ENCODE results near the gene RAB11FIP5. TPM values are rescaled to one million over a fixed set of nuclear protein-coding genes. Genes with fewer than 3 reads are reported as not detected.

RAB11FIP5 gene
- total and polyA plus RNA-seq, 2 donors (not counting 3 experiments of a cell fraction or from before 2014, with no cell fraction given): 36.6 to 47.0 TPM

DNA sequence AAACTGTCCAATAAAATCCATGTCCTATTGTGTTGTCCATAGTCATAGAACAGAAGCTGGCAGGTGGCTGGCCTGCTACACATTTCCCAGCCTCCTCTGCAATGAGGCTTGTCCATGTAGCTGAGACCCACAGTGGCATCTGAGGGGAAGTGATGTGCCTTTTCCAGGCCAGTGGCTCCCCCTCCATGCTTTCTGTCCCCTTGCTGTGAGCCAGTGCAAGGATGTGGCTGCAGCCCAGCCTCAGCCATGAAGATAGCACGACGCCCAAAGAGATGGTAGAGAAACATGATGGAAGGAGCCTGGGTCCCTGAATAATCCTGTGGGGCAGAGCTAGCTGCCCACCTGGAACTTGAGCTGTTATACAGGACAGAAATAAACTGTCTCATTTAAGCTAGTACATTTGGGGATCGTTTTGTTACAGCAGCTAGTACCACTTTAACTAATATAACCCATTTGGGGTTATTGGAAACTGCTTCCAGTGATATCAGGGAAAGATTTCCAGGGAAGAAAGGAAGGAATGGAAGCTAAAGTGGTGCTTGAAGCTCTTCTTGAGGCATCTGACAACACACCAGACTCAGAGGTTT is 81.6 kb downstream of the RAB11FIP5 start:
- Histone ChIP-seq H3K27ac (ENCODE audit: insufficient read depth, low read depth, low read length) (no peak overlapping the region), H2AFZ (ENCODE audit: low read depth, low read length) (no peak overlapping the region), H3K4me1 (ENCODE audit: control insufficient read depth, extremely low read depth, insufficient read depth, low read length) (no peaks in the 10 kb centered on the region), H3K9me3 (replicated peaks; ENCODE audit: control insufficient read depth, insufficient read depth, low read length) (no peaks in the 10 kb centered on the region), H4K20me1 (replicated peaks; ENCODE audit: control insufficient read depth, extremely low read depth, insufficient read depth, low read length) (no peaks in the 10 kb centered on the region), H3K27me3 (ENCODE audit: control insufficient read depth in 2 of 2, insufficient read depth in 2 of 2, low read length in 2 of 2) (no peaks in the 10 kb centered on the region), H3K36me3 (ENCODE audit: control insufficient read depth in 2 of 2, extremely low read depth in 1 of 2, insufficient read depth in 2 of 2, low read length in 2 of 2) (peaks cover 2% of the 10 kb centered on the region in 2 experiments), H3K79me2 (ENCODE audit: control insufficient read depth, insufficient read depth, low read length) (no peaks in the 10 kb centered on the region), H3K9me1 (replicated peaks; ENCODE audit: control insufficient read depth, extremely low read depth, insufficient read depth, low read length) (no peaks in the 10 kb centered on the region), H3K4me2 (ENCODE audit: insufficient read depth, low read length) (no peak overlapping the region), H3K9ac (replicated peaks; ENCODE audit: extremely low read depth, insufficient read depth, low read length) (no peak overlapping the region), H3K4me3 (replicated peaks in 1 of 3; ENCODE audit: insufficient read depth in 1 of 3, low read depth in 1 of 3, low read length in 3 of 3) (no peak overlapping the region)
- intact Hi-C loops (cut with micrococcal nuclease): no loop called here
- TF ChIP-seq POLR2A (IDR thresholded peaks at IDR 0.05; ENCODE audit: low read depth, low read length) (no peak), EZH2 (IDR thresholded peaks at IDR 0.05; ENCODE audit: borderline replicate concordance, low read depth, low read length, severe bottlenecking) (no peak), FOS (IDR thresholded peaks at IDR 0.05; ENCODE audit: borderline replicate concordance, insufficient read depth, low read length) (no peak), JUN (IDR thresholded peaks at IDR 0.05; ENCODE audit: borderline replicate concordance, insufficient read depth, insufficient read length, low read depth) (no peak), GATA2 (IDR thresholded peaks at IDR 0.05; ENCODE audit: insufficient read depth, insufficient read length, low read depth, low read length) (no peak), MYC (IDR thresholded peaks at IDR 0.05; ENCODE audit: low read depth, low read length) (no peak), POLR2AphosphoS5 (IDR thresholded peaks at IDR 0.05; ENCODE audit: insufficient read depth, low read depth, low read length) (no peak)
- dilution Hi-C loops (cut with MboI; ENCODE audit: extremely low pct_ligation_motif_present, low sequenced_read_pairs): no loop called here
- no TSS peak for BruUV-seq (replicated peaks)
- ChIA-PET CTCF (interaction anchor here (0.8 to 1.5 kb wide), 3 partner anchors 9 to 22 kb away, joined by 3 to 5 read pairs (median 3); no protein-coding TSS in a partner anchor), POLR2A (no interaction called here)
- FAIRE-seq (no peak), DNase-seq (ENCODE audit: low read depth, low spot score) (no peak)

GRCh38 chr2:73028841-73029240 is 83.9 kb downstream of the RAB11FIP5 start:
- Histone ChIP-seq H3K9ac (replicated peaks; ENCODE audit: extremely low read depth, insufficient read depth, low read length) (no peak overlapping the region), H3K4me1 (ENCODE audit: control insufficient read depth, extremely low read depth, insufficient read depth, low read length) (no peaks in the 10 kb centered on the region), H3K4me2 (ENCODE audit: insufficient read depth, low read length) (no peak overlapping the region), H3K79me2 (ENCODE audit: control insufficient read depth, insufficient read depth, low read length) (no peaks in the 10 kb centered on the region), H2AFZ (ENCODE audit: low read depth, low read length) (no peak overlapping the region), H4K20me1 (replicated peaks; ENCODE audit: control insufficient read depth, extremely low read depth, insufficient read depth, low read length) (no peaks in the 10 kb centered on the region), H3K9me1 (replicated peaks; ENCODE audit: control insufficient read depth, extremely low read depth, insufficient read depth, low read length) (no peaks in the 10 kb centered on the region), H3K4me3 (replicated peaks in 1 of 3; ENCODE audit: insufficient read depth in 1 of 3, low read depth in 1 of 3, low read length in 3 of 3) (no peak overlapping the region), H3K36me3 (ENCODE audit: control insufficient read depth in 2 of 2, extremely low read depth in 1 of 2, insufficient read depth in 2 of 2, low read length in 2 of 2) (peaks cover 2% of the 10 kb centered on the region in 2 experiments), H3K27ac (ENCODE audit: insufficient read depth, low read depth, low read length) (no peak overlapping the region), H3K27me3 (ENCODE audit: control insufficient read depth in 2 of 2, insufficient read depth in 2 of 2, low read length in 2 of 2) (no peaks in the 10 kb centered on the region), H3K9me3 (replicated peaks; ENCODE audit: control insufficient read depth, insufficient read depth, low read length) (no peaks in the 10 kb centered on the region)
- no peak for DNase-seq (ENCODE audit: low read depth, low spot score)
- dilution Hi-C loops (cut with MboI; ENCODE audit: extremely low pct_ligation_motif_present, low sequenced_read_pairs) (no loop called here), intact Hi-C loops (cut with micrococcal nuclease) (no loop called here)
- TF ChIP-seq POLR2A (IDR thresholded peaks at IDR 0.05; ENCODE audit: low read depth, low read length) (no peak), JUN (IDR thresholded peaks at IDR 0.05; ENCODE audit: borderline replicate concordance, insufficient read depth, insufficient read length, low read depth) (no peak), MYC (IDR thresholded peaks at IDR 0.05; ENCODE audit: low read depth, low read length) (no peak), CTCF (IDR thresholded peaks at IDR 0.05; ENCODE audit: extremely low read depth in 1 of 2, insufficient read depth in 1 of 2, low read depth in 1 of 2, low read length in 2 of 2) (no peak), POLR2AphosphoS5 (IDR thresholded peaks at IDR 0.05; ENCODE audit: insufficient read depth, low read depth, low read length) (no peak), FOS (IDR thresholded peaks at IDR 0.05; ENCODE audit: borderline replicate concordance, insufficient read depth, low read length) (no peak), GATA2 (IDR thresholded peaks at IDR 0.05; ENCODE audit: insufficient read depth, insufficient read length, low read depth, low read length) (no peak), EZH2 (IDR thresholded peaks at IDR 0.05; ENCODE audit: borderline replicate concordance, low read depth, low read length, severe bottlenecking) (no peak)
- TF ChIP-seq, protein P1, sequence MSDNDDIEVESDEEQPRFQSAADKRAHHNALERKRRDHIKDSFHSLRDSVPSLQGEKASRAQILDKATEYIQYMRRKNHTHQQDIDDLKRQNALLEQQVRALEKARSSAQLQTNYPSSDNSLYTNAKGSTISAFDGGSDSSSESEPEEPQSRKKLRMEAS (IDR thresholded peaks at IDR 0.05; ENCODE audit: insufficient read depth, insufficient read length): no peak
- POLR2A ChIA-PET: no interaction called here
- FAIRE-seq: no peak
- BruUV-seq (replicated peaks): no TSS peak
- CTCF ChIA-PET: no interaction called here
